Bronchial epithelial cell (primary cell): ENCODE data around the gene CEP70. TPM values are rescaled to one million over a fixed set of nuclear protein-coding genes. Genes with fewer than 3 reads are reported as not detected.

Experiments
- total RNA-seq: library from RNA; depleted of rRNA; stranded (reverse); fragments of >200 nt; gene quantifications from 2 replicates; pipeline ENCODE4 v1.2.1, GENCODE V29; 2014

Gene CEP70
- total RNA-seq, 1 donor from 2014 or later = 18.2 TPM

Other genes starting within 250 kb of the CEP70 start
- gene MRAS, start 245.7 kb downstream of the CEP70 start, total RNA-seq = 2.9 and 3.2 TPM in 2 replicates
- gene ESYT3, start 159.6 kb downstream of the CEP70 start, total RNA-seq = 1.1 and 2.9 TPM in 2 replicates
- gene FAIM, start 14.5 kb upstream of the CEP70 start, total RNA-seq = 6.6 and 8.7 TPM in 2 replicates
- 11.3 and 15.0 TPM in 2 replicates for gene PIK3CB, start 240.7 kb upstream of the CEP70 start, total RNA-seq